ENCODE measurements around the gene HLCS.

GRCh38 chr21:36901575-36901974, 64.9 kb downstream of the HLCS start:
- no peak for TF ChIP-seq CTCF (IDR thresholded peaks at IDR 0.05)
- no peak for TF ChIP-seq POLR2A (IDR thresholded peaks at IDR 0.05)

All from body of pancreas (tissue), 4 donors.